Measurements from ENCODE around the gene SRRM5. TPM values are rescaled to one million over a fixed set of nuclear protein-coding genes. Genes with fewer than 3 reads are reported as not detected.

Gene SRRM5, protein sequence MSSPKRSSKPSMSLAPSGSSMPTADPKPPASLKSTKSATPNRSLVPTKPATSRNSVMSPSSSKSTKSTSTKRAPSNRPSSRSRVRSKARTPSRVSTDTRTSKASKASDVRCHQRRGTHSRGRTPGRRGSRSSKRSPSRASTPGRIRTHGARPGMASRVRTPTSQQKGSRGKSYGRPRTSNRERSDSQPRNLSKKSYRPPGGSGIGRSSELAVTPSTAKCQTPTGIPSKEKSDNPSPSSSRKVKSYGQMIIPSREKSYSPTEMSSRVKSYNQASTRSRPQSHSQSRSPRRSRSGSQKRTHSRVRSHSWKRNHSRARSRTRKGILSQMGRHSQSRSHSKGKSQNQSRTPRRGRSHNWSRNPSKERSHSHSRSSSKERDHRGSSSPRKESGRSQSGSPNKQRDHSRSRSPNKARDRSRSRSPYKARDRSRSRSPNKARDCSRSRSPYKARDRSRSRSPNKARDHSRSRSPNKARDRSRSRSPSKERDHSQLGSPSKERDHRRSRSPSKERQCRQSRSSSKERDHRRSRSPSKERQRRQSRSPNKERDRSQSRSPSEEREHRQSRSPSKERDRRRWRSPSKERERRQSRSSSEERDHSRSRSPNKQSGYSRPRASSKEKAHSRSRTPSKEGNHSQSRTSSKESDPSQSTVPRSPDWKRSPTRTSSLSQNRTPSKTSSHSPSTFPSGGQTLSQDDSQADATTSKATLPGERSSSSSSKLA
- 1 to 10 TPM in 1 of 4 donors, not detected in 3; 1.4 TPM for total RNA-seq

GRCh38 chr19:43611788-43612187 lies at the start of gene SRRM5:
SRRM5 (plus strand) TSS chr19:43612088; CDS start chr19:43612122, 34 bp downstream.
- Histone ChIP-seq H3K4me3 (no peak within 1 kb of the TSS), H3K9me3 (no peaks in the 10 kb centered on the region), H3K36me3 (peaks cover 39% of the 10 kb centered on the region), H3K27ac (no peak within 1 kb of the TSS), H3K27me3 (no peaks in the 10 kb centered on the region), H3K4me1 (peaks cover 6% of the 10 kb centered on the region)
- no peak for DNase-seq (ENCODE audit: low spot score in 2 of 2)
- 89% methylated on average over 3 of the region's 3 CpGs for WGBS
- TF ChIP-seq EP300 (IDR thresholded peaks at IDR 0.05) (no peak), POLR2AphosphoS5 (IDR thresholded peaks at IDR 0.05) (no peak), POLR2A (IDR thresholded peaks at IDR 0.05) (no peak)
- TF ChIP-seq, protein P1, sequence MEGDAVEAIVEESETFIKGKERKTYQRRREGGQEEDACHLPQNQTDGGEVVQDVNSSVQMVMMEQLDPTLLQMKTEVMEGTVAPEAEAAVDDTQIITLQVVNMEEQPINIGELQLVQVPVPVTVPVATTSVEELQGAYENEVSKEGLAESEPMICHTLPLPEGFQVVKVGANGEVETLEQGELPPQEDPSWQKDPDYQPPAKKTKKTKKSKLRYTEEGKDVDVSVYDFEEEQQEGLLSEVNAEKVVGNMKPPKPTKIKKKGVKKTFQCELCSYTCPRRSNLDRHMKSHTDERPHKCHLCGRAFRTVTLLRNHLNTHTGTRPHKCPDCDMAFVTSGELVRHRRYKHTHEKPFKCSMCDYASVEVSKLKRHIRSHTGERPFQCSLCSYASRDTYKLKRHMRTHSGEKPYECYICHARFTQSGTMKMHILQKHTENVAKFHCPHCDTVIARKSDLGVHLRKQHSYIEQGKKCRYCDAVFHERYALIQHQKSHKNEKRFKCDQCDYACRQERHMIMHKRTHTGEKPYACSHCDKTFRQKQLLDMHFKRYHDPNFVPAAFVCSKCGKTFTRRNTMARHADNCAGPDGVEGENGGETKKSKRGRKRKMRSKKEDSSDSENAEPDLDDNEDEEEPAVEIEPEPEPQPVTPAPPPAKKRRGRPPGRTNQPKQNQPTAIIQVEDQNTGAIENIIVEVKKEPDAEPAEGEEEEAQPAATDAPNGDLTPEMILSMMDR (IDR thresholded peaks at IDR 0.05) = no peak

DNA sequence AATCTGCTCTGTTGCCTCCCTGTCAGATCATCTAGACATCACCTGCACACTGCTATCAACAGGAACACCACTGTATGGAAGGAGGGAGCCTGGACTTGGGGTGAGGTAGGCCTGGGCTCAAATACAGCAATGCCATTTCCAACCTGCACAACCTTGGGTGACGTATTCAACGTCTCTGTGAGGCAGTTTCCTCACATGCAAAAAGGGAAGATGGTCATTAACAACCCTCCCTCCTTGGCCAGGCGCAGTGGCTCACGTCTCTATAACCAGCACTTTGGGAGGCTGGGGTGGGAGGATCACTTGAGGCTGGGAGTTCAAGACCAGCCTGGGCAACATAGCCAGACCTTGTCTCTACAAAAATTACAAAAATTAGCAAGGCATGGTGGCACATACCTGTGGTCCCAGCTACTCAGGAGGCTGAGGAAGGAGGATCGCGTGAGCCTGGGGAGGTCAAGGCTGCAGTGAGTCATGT lies 49.6 kb upstream of the SRRM5 start:
- H3K27ac ChIP-seq = peak overlapping the region; percentile 62
- H3K4me3 ChIP-seq = no peak overlapping the region
- peaks cover 32% of the 10 kb centered on the region for H3K36me3 ChIP-seq
- TF ChIP-seq EP300 (IDR thresholded peaks at IDR 0.05) = no peak
- no peak for TF ChIP-seq POLR2AphosphoS5 (IDR thresholded peaks at IDR 0.05)
- TF ChIP-seq, protein P1 (IDR thresholded peaks at IDR 0.05) = no peak
- no peak for TF ChIP-seq POLR2A (IDR thresholded peaks at IDR 0.05)
- no peak for DNase-seq (ENCODE audit: low spot score in 2 of 2)
- peaks cover 11% of the 10 kb centered on the region for H3K4me1 ChIP-seq
- no peaks in the 10 kb centered on the region for H3K9me3 ChIP-seq
- 86% methylated on average over 6 of the region's 6 CpGs for WGBS
- H3K27me3 ChIP-seq = no peaks in the 10 kb centered on the region

DNA sequence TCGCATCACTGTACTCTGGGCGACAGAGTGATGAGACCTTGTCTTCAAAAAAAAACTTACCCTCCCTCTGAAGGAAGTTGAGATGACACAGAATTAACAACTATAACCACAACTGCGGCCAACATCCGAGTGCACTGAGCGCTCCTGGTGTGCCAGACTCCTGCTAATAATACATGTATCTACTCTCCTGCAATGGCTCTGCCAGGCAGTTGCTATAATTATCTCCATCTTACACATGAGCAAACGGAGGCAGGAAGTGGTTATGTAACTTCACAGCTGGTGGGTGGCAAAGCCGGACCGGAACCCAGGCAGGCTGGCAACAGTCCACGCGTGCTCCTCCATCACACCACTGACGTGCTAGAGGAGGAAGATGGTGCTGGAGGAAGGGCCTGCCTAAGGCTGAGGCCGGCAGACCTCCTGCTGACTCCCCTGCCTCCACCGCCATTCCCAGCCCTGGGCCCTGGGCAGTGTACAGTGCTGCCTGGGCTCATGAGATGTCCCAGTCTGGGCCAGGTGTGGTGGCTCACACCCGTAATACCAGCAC lies 49.1 kb upstream of the SRRM5 start:
- H3K27me3 ChIP-seq = no peaks in the 10 kb centered on the region
- peaks cover 31% of the 10 kb centered on the region for H3K36me3 ChIP-seq
- H3K27ac ChIP-seq = peak overlapping the region; percentile 55
- H3K4me3 ChIP-seq = no peak overlapping the region
- peak in 1 of 2 donors; percentile 82 for DNase-seq (ENCODE audit: low spot score in 2 of 2)
- TF ChIP-seq POLR2A (IDR thresholded peaks at IDR 0.05) (no peak), EP300 (IDR thresholded peaks at IDR 0.05) (no peak), POLR2AphosphoS5 (IDR thresholded peaks at IDR 0.05) (no peak)
- TF ChIP-seq, protein P1 (IDR thresholded peaks at IDR 0.05) = no peak
- H3K4me1 ChIP-seq = peaks cover 11% of the 10 kb centered on the region
- no peaks in the 10 kb centered on the region for H3K9me3 ChIP-seq
- WGBS = 64% methylated on average over 11 of the region's 14 CpGs

- TF ChIP-seq POLR2AphosphoS5 (IDR thresholded peaks at IDR 0.05) (no peak), EP300 (IDR thresholded peaks at IDR 0.05) (no peak), POLR2A (IDR thresholded peaks at IDR 0.05) (no peak)
- TF ChIP-seq, protein P1 (IDR thresholded peaks at IDR 0.05) = no peak
- Histone ChIP-seq H3K36me3 (peaks cover 23% of the 10 kb centered on the region), H3K9me3 (no peaks in the 10 kb centered on the region), H3K27me3 (no peaks in the 10 kb centered on the region), H3K4me1 (peaks cover 11% of the 10 kb centered on the region), H3K27ac (no peak overlapping the region), H3K4me3 (no peak overlapping the region)
- DNase-seq (ENCODE audit: low spot score in 2 of 2) = no peak
- 93% methylated on average over 10 of the region's 10 CpGs for WGBS
Observed at GRCh38 chr19:43563816-43564457, 48.0 kb upstream of the SRRM5 start.
